Activated CD8-positive, alpha-beta memory T cell treated with anti-CD3 and anti-CD28 coated beads, Interleukin-2, amount 10 ng/mL, durations not matched to agents 7 days and 5 days (primary cell): ENCODE measurements around the gene GBP7. TPM values are rescaled to one million over a fixed set of nuclear protein-coding genes. Genes with fewer than 3 reads are reported as not detected.
A peak's percentile ranks its signal among the peaks of the same experiment; 100 is the strongest.
"Not testable (repeated sequence)": the region's sequence is repeated elsewhere in the genome, so short reads cannot be mapped to it uniquely, and the experiment has no call there.

Source experiments
- ATAC-seq: fragments of 150-1000 bp; cut with Tn5 transposase; one replicate; pipeline ENCODE4 v1.10.0; 2021; ENCODE audit warnings: moderate library complexity
- CTCF ChIA-PET: fragments of 350-600 bp; sonication (Branson Sonifier 250); formaldehyde crosslinking; loops from one replicate; lab custom pipeline; 2021; ENCODE audit warnings: antibody characterized with exemption; lab: Charles Lee
- DNase-seq: peaks from one replicate; pipeline ENCODE4 v3.0.0-alpha.2; 2020
- H3K27ac Mint-ChIP-seq: one replicate; pipeline ENCODE4 v1.8.0; 2021; ENCODE audit warnings: mild to moderate bottlenecking, mixed read lengths
- H3K27me3 Mint-ChIP-seq: one replicate; pipeline ENCODE4 v1.8.0; 2021; ENCODE audit warnings: mixed read lengths
- H3K36me3 Mint-ChIP-seq: one replicate; pipeline ENCODE4 v1.8.0; 2021; ENCODE audit warnings: mild to moderate bottlenecking, mixed read lengths
- H3K4me1 Mint-ChIP-seq: one replicate; pipeline ENCODE4 v1.8.0; 2021; ENCODE audit warnings: mixed read lengths
- H3K4me3 Mint-ChIP-seq: one replicate; pipeline ENCODE4 v1.8.0; 2021; ENCODE audit warnings: mild to moderate bottlenecking, moderate library complexity, mixed read lengths
- H3K9me3 Mint-ChIP-seq: one replicate; pipeline ENCODE4 v1.8.0; 2022; ENCODE audit warnings: low read depth, mixed read lengths
- total RNA-seq, 2 experiments: library from RNA; stranded (reverse); gene quantifications; one replicate each; pipeline ENCODE4 v1.2.3, GENCODE V29; 2021

Gene GBP7
- total RNA-seq, 2 experiments from 2014 or later: 0.18 to 0.28 TPM

- H3K4me1 Mint-ChIP-seq: peaks cover 4% of the 10 kb centered on the region
- DNase-seq (no peak), ATAC-seq (no peak)
- peaks cover 7% of the 10 kb centered on the region for H3K9me3 Mint-ChIP-seq
- peaks cover 16% of the 10 kb centered on the region for H3K36me3 Mint-ChIP-seq
- no peaks in the 10 kb centered on the region for H3K27me3 Mint-ChIP-seq
- H3K4me3 Mint-ChIP-seq: no peak overlapping the region
- H3K27ac Mint-ChIP-seq: no peak overlapping the region
- CTCF ChIA-PET: no interaction called here
Observed at GRCh38 chr1:89165811-89166210, 10.0 kb downstream of the GBP7 start.

- Mint-ChIP-seq H3K27ac (no peak overlapping the region), H3K4me1 (peaks cover 6% of the 10 kb centered on the region), H3K4me3 (no peak overlapping the region), H3K36me3 (peaks cover 8% of the 10 kb centered on the region), H3K9me3 (peaks cover 2% of the 10 kb centered on the region), H3K27me3 (no peaks in the 10 kb centered on the region)
- no peak for DNase-seq
- CTCF ChIA-PET: no interaction called here
- ATAC-seq: no peak
Observed at GRCh38 chr1:89151047-89151446, 24.8 kb downstream of the GBP7 start.

DNA sequence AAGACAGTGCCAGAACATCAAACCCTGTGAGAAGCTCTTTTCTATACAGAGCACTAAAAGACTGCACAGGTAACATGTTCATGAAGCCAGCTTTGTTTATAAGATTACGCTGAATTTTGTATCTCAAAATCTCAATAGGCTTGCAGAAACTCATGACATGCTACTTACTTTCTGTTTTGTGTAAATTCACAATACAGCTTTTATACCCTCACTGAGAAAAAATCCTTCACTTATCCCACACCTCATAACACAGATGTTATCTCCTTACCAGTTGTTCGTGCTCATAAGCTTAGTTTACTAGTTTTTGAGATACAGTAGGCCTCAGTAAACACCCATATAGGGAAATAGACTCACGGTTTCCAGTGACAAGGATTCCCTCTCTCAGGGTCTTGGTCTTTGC, 25.8 kb downstream of the GBP7 start:
- no peak overlapping the region for H3K4me3 Mint-ChIP-seq
- CTCF ChIA-PET: interaction anchor here (1.0 kb wide), 1 partner anchor 23 kb away, joined by 4 read pairs; no protein-coding TSS in a partner anchor
- H3K4me1 Mint-ChIP-seq: peaks cover 6% of the 10 kb centered on the region
- no peak for ATAC-seq
- H3K9me3 Mint-ChIP-seq: no peaks in the 10 kb centered on the region
- H3K36me3 Mint-ChIP-seq: peaks cover 3% of the 10 kb centered on the region
- H3K27ac Mint-ChIP-seq: no peak overlapping the region
- no peak for DNase-seq
- no peaks in the 10 kb centered on the region for H3K27me3 Mint-ChIP-seq

DNA sequence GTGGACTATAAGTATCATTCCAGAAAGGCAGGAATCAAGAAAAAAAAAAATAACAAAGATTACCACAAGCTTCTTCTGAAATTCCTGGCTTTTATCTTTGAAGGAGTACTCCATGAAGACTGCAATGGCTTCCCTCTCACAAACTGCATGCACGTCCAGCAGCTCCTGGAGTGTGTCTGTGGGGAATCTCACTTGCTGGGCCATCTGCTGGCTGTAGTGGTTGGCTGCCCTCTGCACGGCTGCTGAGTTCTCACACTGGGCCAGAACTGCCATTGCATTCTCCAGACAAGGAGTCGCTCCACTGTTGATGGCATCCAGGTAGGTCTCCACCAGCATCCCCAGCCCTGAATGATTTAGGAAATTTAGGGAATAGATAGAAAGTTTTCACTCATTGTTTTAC, 26.6 kb downstream of the GBP7 start:
- Mint-ChIP-seq H3K9me3 (no peaks in the 10 kb centered on the region), H3K27ac (no peak overlapping the region), H3K36me3 (peaks cover 3% of the 10 kb centered on the region), H3K27me3 (no peaks in the 10 kb centered on the region), H3K4me3 (no peak overlapping the region), H3K4me1 (peaks cover 6% of the 10 kb centered on the region)
- ATAC-seq (no peak), DNase-seq (no peak)
- CTCF ChIA-PET: interaction anchor here (0.7 to 1.0 kb wide), 2 partner anchors 24 to 68 kb away, joined by 3 to 4 read pairs; no protein-coding TSS in a partner anchor

GRCh38 chr1:89147678-89148658, 27.8 kb downstream of the GBP7 start:
- CTCF ChIA-PET: no interaction called here
- Mint-ChIP-seq H3K4me1 (peaks cover 6% of the 10 kb centered on the region), H3K27ac (no peak overlapping the region), H3K4me3 (no peak overlapping the region), H3K36me3 (peaks cover 3% of the 10 kb centered on the region), H3K9me3 (no peaks in the 10 kb centered on the region), H3K27me3 (no peaks in the 10 kb centered on the region)
- no peak for DNase-seq
- no peak for ATAC-seq

DNA sequence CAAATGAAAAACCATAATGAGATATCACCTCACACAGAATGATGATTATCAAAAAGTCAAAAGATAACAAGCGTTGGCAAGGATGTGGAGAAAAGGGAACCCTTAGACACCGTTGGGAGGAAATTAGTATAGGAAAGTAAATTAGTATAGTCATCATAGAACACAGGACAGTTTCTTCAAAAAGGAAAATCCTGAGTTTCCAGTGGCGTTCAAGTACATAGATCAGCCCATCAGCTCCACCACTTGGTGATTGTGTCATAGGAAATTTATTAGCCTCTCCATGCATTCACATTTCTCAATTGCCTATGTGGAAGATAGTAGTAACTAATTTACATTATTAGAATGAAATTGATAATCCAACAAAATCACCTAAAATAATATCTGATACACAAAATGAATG, 29.1 kb downstream of the GBP7 start:
- no peak for ATAC-seq
- H3K4me3 Mint-ChIP-seq: no peak overlapping the region
- CTCF ChIA-PET: no interaction called here

DNA sequence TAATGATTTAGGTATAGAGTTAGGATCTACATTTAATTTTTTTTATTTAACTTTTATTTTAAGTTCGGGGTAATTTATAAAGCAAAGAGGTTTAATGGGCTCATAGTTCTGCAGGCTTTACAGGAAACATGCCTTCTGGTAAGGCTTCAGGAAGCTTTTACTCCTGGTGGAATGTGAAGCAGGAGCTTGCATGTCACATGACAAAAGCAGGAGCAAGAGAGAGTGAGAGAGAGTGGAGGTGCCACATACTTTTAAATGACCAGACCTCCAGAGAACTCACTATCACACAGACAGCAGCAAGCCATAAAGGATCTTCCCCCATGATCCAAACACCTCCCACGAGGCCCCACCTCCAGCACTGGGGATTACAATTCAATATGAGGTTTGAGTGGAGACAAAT, 32.3 kb downstream of the GBP7 start:
- Mint-ChIP-seq H3K27ac (no peak overlapping the region), H3K27me3 (no peaks in the 10 kb centered on the region), H3K9me3 (no peaks in the 10 kb centered on the region), H3K4me3 (no peak overlapping the region), H3K4me1 (no peaks in the 10 kb centered on the region), H3K36me3 (peaks cover 6% of the 10 kb centered on the region)
- ATAC-seq (no peak), DNase-seq (no peak)
- CTCF ChIA-PET: no interaction called here

More for the DNA sequence above, 29.1 kb downstream of the GBP7 start:
- H3K36me3 Mint-ChIP-seq: peaks cover 3% of the 10 kb centered on the region
- no peaks in the 10 kb centered on the region for H3K27me3 Mint-ChIP-seq
- no peak for DNase-seq
- H3K9me3 Mint-ChIP-seq: no peaks in the 10 kb centered on the region
- peaks cover 6% of the 10 kb centered on the region for H3K4me1 Mint-ChIP-seq
- no peak overlapping the region for H3K27ac Mint-ChIP-seq

DNA sequence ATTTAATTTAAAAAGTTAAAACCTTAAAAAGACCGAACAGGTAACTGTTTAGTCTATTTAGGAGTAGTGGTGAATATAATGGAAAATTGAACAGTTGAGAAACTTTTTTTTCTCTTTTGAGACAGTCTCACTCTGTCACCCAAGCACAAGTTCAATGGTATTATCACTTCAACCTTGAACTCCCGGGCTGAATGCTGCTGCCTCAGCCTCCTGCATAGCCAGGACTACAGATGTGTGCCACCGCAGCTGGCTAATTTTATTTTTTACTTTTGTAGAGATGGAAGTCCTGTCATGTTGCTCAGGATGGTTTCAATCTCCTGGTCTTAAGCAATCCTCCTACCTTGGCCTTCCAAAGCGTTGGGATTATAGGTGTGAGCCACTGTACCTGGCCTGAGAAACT, 33.6 kb downstream of the GBP7 start:
- no peak for ATAC-seq
- no peaks in the 10 kb centered on the region for H3K27me3 Mint-ChIP-seq
- no peaks in the 10 kb centered on the region for H3K4me1 Mint-ChIP-seq
- H3K27ac Mint-ChIP-seq: no peak overlapping the region
- peaks cover 2% of the 10 kb centered on the region for H3K9me3 Mint-ChIP-seq
- peaks cover 15% of the 10 kb centered on the region for H3K36me3 Mint-ChIP-seq
- CTCF ChIA-PET: no interaction called here
- no peak for DNase-seq
- H3K4me3 Mint-ChIP-seq: no peak overlapping the region

DNA sequence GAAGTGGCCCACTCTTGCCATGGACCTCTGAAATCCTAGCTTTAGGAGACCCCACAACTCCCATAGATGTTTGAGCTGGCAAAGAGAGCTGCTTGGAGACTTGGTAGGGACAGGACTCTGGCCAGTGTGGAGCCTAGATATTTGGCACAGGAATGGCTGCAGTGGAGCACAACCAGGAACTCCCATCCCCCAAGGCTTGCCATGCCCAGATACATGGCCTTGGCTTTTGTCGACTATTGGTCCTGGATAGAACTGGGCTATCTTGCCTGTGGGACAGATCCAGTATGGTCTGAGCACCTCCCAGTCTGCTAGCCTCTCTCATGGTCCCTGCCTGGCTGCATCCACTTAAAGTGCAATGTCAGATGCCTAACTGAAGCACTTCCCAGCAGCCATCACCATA, 42.1 kb downstream of the GBP7 start:
- Mint-ChIP-seq H3K36me3 (peaks cover 32% of the 10 kb centered on the region), H3K9me3 (peaks cover 8% of the 10 kb centered on the region), H3K27me3 (no peaks in the 10 kb centered on the region), H3K4me3 (no peak overlapping the region), H3K27ac (no peak overlapping the region), H3K4me1 (peaks cover 11% of the 10 kb centered on the region)
- CTCF ChIA-PET: no interaction called here
- DNase-seq (no peak), ATAC-seq (no peak)

DNA sequence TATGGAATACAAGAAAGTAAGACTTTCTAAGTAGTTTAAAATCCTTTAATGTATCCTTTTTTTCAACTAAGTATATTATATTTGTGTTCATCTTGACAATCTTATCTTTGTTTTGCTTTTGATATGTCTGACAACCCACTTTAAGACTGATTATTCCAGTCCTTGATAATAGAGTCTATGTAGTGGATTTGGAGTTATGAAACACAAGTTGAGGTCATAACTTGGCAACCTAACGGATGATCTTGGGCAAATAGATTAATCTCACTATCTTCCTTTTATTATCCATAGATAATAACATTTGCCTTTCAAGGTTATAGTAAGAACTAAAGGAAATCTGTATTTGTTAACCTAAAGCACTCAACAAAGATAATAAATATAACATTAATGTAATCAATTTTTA, 45.1 kb downstream of the GBP7 start:
- Mint-ChIP-seq H3K4me1 (peaks cover 33% of the 10 kb centered on the region), H3K4me3 (no peak overlapping the region), H3K36me3 (peaks cover 29% of the 10 kb centered on the region), H3K9me3 (peaks cover 9% of the 10 kb centered on the region), H3K27ac (no peak overlapping the region), H3K27me3 (no peaks in the 10 kb centered on the region)
- CTCF ChIA-PET: interaction anchor here (1.3 kb wide), 1 partner anchor 143 kb away, joined by 3 read pairs; no protein-coding TSS in a partner anchor
- ATAC-seq (no peak), DNase-seq (no peak)

DNA sequence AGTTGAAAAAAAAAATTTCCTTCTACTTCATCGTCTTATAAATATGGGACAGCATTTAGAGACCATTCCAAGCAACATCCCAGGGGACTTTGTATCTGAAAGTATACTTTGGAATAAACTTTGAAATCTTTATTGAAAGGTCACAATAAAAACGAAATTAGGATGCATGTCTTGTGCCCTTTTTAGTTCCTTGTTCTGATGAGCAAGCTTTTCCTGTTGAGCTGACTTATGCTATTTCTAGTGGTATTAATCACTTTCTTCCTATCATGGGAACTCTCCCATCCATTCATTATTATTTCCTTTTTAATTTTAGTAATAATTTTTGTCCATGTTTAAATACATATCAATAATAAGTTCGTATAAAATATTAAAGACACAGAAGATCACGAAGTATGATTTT, 45.9 kb downstream of the GBP7 start:
- ATAC-seq: no peak
- Mint-ChIP-seq H3K27me3 (no peaks in the 10 kb centered on the region), H3K36me3 (peaks cover 31% of the 10 kb centered on the region), H3K4me3 (no peak overlapping the region), H3K4me1 (peaks cover 33% of the 10 kb centered on the region), H3K27ac (no peak overlapping the region), H3K9me3 (peaks cover 9% of the 10 kb centered on the region)
- no peak for DNase-seq
- CTCF ChIA-PET: interaction anchor here (1.3 kb wide), 1 partner anchor 144 kb away, joined by 3 read pairs; no protein-coding TSS in a partner anchor

- H3K9me3 Mint-ChIP-seq, DNase-seq, ATAC-seq, H3K27me3 Mint-ChIP-seq, H3K4me3 Mint-ChIP-seq: not testable (repeated sequence)
- CTCF ChIA-PET: interaction anchor here (1.1 to 1.9 kb wide), 5 partner anchors 16 to 230 kb away, joined by 3 to 5 read pairs (median 3); no protein-coding TSS in a partner anchor
- H3K27ac Mint-ChIP-seq: peak overlapping the region; percentile 99
- H3K36me3 Mint-ChIP-seq: peaks cover 35% of the 10 kb centered on the region
- peaks cover 47% of the 10 kb centered on the region for H3K4me1 Mint-ChIP-seq
Observed at GRCh38 chr1:89128003-89128458, 47.8 kb downstream of the GBP7 start.

- H3K27me3 Mint-ChIP-seq, H3K9me3 Mint-ChIP-seq: not testable (repeated sequence)
- Mint-ChIP-seq H3K36me3 (peaks cover 43% of the 10 kb centered on the region), H3K4me1 (peaks cover 56% of the 10 kb centered on the region), H3K27ac (peak overlapping the region; percentile 99), H3K4me3 (peak overlapping the region; percentile 94)
- DNase-seq (peak; percentile 90), ATAC-seq (peak; percentile 48)
- CTCF ChIA-PET: interaction anchor here (0.8 to 1.9 kb wide), 14 partner anchors 9 to 231 kb away, joined by 3 to 7 read pairs (median 4); partner anchors contain the start of gene GBP4
Observed at GRCh38 chr1:89126602-89127565, 48.9 kb downstream of the GBP7 start.
